NB4 (cell line): ENCODE data around the gene TENT4B.

Source experiments
- DNase-seq: peaks from one replicate; pipeline ENCODE4 v3.0.0; 2010; ENCODE audit warnings: low read depth
- H3K4me3 ChIP-seq: one replicate; pipeline ENCODE4 v1.5.1; 2011; ENCODE audit warnings: mild to moderate bottlenecking, low read depth, low read length, moderate library complexity
- CTCF ChIP-seq: IDR thresholded peaks from one replicate; pipeline ENCODE4 v1.5.1; 2012; ENCODE audit warnings: low read depth, low read length
- MAX ChIP-seq: IDR thresholded peaks from 2 replicates; pipeline ENCODE4 v1.6.1; 2011; ENCODE audit warnings: low read depth, low read length
- MYC ChIP-seq: IDR thresholded peaks from 2 replicates; pipeline ENCODE4 v1.6.1; 2011; ENCODE audit warnings: low read depth, low read length
- POLR2A ChIP-seq: IDR thresholded peaks from 2 replicates; pipeline ENCODE4 v1.6.1; 2011; ENCODE audit warnings: mild to moderate bottlenecking; ENCODE audit not compliant: insufficient read length; ENCODE audit errors: extremely low read depth

TENT4B gene

GRCh38 chr16:50244504-50245416 is 91.7 kb downstream of the TENT4B start:
- H3K4me3 ChIP-seq: no peak overlapping the region
- TF ChIP-seq MAX (no peak), MYC (no peak), CTCF (no peak), POLR2A (no peak)
- DNase-seq: no peak

GRCh38 chr16:50245417-50246298 is 92.6 kb downstream of the TENT4B start:
- peak; percentile 4 for TF ChIP-seq CTCF
- TF ChIP-seq MAX: peak; percentile 73
- TF ChIP-seq POLR2A: no peak
- TF ChIP-seq MYC: peak; percentile 63
- peak; percentile 75 for DNase-seq
- H3K4me3 ChIP-seq: peak overlapping the region; percentile 61

GRCh38 chr16:50246299-50247122 is 93.4 kb downstream of the TENT4B start:
- H3K4me3 ChIP-seq: peak overlapping the region; percentile 61
- DNase-seq: peak; percentile 75
- TF ChIP-seq MYC (no peak), MAX (peak; percentile 79), CTCF (no peak)

GRCh38 chr16:50247123-50247905 is 94.2 kb downstream of the TENT4B start:
- H3K4me3 ChIP-seq: peak overlapping the region; percentile 61
- DNase-seq: no peak
- TF ChIP-seq CTCF: no peak
- TF ChIP-seq MAX: no peak
- TF ChIP-seq MYC: no peak
- no peak for TF ChIP-seq POLR2A
